Glutamatergic neuron (in vitro differentiated cells): Measurements from ENCODE around the gene SELENOO. TPM values are rescaled to one million over a fixed set of nuclear protein-coding genes. Genes with fewer than 3 reads are reported as not detected.
A peak's percentile ranks its signal among the peaks of the same experiment; 100 is the strongest.

Source experiments
- DNase-seq: peaks from one replicate; pipeline ENCODE4 v3.0.0; 2022
- H3K27ac Mint-ChIP-seq: one replicate; pipeline ENCODE4 v1.8.0; 2020; ENCODE audit warnings: mild to moderate bottlenecking, mixed read lengths, inconsistent platforms; ENCODE audit not compliant: unreplicated experiment
- H3K27me3 Mint-ChIP-seq: one replicate; pipeline ENCODE4 v1.8.0; 2020; ENCODE audit warnings: mild to moderate bottlenecking, moderate library complexity, mixed read lengths, inconsistent platforms; ENCODE audit not compliant: unreplicated experiment
- H3K36me3 Mint-ChIP-seq: one replicate; pipeline ENCODE4 v1.8.0; 2020; ENCODE audit warnings: mild to moderate bottlenecking, mixed read lengths, inconsistent platforms; ENCODE audit not compliant: unreplicated experiment
- H3K4me1 Mint-ChIP-seq: one replicate; pipeline ENCODE4 v1.8.0; 2020; ENCODE audit warnings: mild to moderate bottlenecking, low read depth, mixed read lengths, inconsistent platforms; ENCODE audit not compliant: unreplicated experiment
- H3K4me3 Mint-ChIP-seq: one replicate; pipeline ENCODE4 v1.8.0; 2020; ENCODE audit warnings: mild to moderate bottlenecking, mixed read lengths, inconsistent platforms; ENCODE audit not compliant: unreplicated experiment
- H3K9me3 Mint-ChIP-seq: one replicate; pipeline ENCODE4 v1.8.0; 2020; ENCODE audit warnings: mild to moderate bottlenecking, moderate library complexity, mixed read lengths, inconsistent platforms; ENCODE audit not compliant: unreplicated experiment
- CTCF ChIP-seq: fragments of 200-600 bp; sonication (generic); IDR thresholded peaks from one replicate; pipeline ENCODE4 v1.5.0; 2021; ENCODE audit not compliant: partially characterized antibody, unreplicated experiment
- total RNA-seq: library from RNA; stranded (reverse); fragmentation: NEBNext Ultra II Directional; extraction: Animal tissue kit (Norgen Biotek cat#: 25700); gene quantifications from one replicate; pipeline ENCODE4 v1.2.1, GENCODE V29; 2021; ENCODE audit not compliant: unreplicated experiment

The SELENOO gene
- total RNA-seq, 1 donor from 2014 or later, result 23.9 TPM

DNA sequence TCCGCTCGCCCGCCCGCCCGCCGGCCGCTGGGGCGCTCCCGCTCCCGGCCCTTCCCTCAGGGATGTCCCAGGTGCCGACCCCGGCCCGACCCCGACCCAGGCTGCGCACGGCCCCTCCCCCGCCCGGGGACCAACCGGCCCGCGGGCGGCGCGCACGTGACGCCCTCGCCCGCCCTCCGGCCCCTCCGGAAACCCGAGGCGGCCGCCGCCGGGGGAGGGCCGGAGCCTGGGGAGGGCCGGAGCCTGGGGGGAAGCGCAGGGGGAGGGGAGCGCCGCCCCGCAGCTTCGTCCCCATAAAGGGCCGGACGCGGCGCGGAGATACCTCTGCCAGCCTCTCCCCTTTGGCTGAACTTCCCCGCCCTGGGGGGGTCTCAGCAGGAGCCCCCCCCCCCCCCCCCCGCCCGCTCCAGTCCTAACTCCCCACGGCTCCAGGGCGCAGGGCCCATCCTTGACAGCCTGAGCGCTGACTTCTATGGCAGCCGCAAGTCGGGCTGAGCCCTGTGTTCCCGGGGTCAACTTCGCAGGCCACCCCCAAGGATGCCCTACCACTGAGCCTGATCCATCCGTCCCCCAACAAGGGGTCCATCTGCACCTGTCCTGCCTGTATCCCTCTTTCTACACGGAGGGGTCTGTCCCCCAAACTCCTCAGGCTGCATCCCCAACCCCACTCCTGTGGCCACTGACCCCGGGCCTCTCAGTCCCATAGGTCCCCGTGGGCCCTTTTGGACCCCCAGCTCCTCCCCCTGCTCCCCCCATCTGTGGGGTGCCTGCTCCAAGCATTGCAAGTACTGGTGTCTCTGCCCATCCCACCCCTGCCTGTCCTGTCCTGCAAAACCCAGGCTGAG lies 61.0 kb downstream of the SELENOO start, which contains the start of gene MAPK12:
TSS of gene MAPK12 (minus strand) at position 69 of the 845 bp plus-strand sequence. CDS start 174 bp downstream, outside the sequence.
- TF ChIP-seq CTCF, result no peak
- Mint-ChIP-seq H3K27me3 (peaks cover 10% of the 10 kb centered on the region), H3K36me3 (no peaks in the 10 kb centered on the region), H3K4me3 (peak within 1 kb of the TSS; percentile 76), H3K9me3 (no peaks in the 10 kb centered on the region), H3K4me1 (no peaks in the 10 kb centered on the region), H3K27ac (no peak within 1 kb of the TSS)
- peak; percentile 79 for DNase-seq

GRCh38 chr22:50262460-50262911 lies 61.7 kb downstream of the SELENOO start:
- DNase-seq, result no peak
- Mint-ChIP-seq H3K4me1 (no peaks in the 10 kb centered on the region), H3K27me3 (peaks cover 8% of the 10 kb centered on the region), H3K9me3 (no peaks in the 10 kb centered on the region), H3K4me3 (peak overlapping the region; percentile 74), H3K36me3 (no peaks in the 10 kb centered on the region), H3K27ac (no peak overlapping the region)
- TF ChIP-seq CTCF, result no peak

GRCh38 chr22:50262973-50263617 lies 62.3 kb downstream of the SELENOO start:
- Mint-ChIP-seq H3K27me3 (peaks cover 8% of the 10 kb centered on the region), H3K36me3 (no peaks in the 10 kb centered on the region), H3K4me3 (no peak overlapping the region), H3K27ac (no peak overlapping the region), H3K9me3 (no peaks in the 10 kb centered on the region), H3K4me1 (no peaks in the 10 kb centered on the region)
- no peak for TF ChIP-seq CTCF
- no peak for DNase-seq

DNA sequence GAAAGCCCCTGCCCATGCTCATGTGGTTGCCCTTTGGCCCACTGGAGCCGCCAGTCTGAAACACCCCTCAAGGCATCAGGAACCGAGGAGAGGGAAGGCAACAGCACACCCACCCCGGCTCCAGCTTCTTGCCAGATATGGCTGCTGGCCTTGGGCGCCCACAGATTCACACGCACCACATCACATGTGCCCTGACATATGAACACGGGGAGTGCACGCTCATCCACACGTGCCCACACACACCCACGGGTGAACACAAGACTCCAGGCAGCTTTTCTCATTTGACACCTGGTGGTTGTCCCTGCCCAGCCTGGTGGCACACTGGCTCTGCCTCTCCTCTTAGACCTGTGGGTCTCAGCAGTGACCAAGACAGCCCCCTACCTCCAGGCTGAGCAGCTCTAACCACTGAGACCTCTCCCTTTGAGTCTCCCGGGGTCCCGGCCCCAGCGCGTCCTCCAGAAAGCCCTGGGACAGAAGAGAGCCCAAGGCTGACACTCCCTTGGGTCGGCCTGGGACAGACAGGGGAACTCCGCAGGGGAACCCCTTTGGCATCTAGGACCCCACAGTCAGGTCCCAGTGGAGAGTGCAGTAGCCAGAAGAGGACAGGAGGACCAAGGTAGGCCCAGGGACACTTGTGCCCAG lies 63.4 kb downstream of the SELENOO start:
- H3K9me3 Mint-ChIP-seq, result no peaks in the 10 kb centered on the region
- no peak overlapping the region for H3K27ac Mint-ChIP-seq
- H3K27me3 Mint-ChIP-seq, result peaks cover 7% of the 10 kb centered on the region
- DNase-seq, result no peak
- no peak for TF ChIP-seq CTCF
- no peaks in the 10 kb centered on the region for H3K36me3 Mint-ChIP-seq
- peaks cover 1% of the 10 kb centered on the region for H3K4me1 Mint-ChIP-seq
- no peak overlapping the region for H3K4me3 Mint-ChIP-seq
